Spleen (tissue), 11 donors: Measurements from ENCODE around the gene SETD1A. TPM values are rescaled to one million over a fixed set of nuclear protein-coding genes. Genes with fewer than 3 reads are reported as not detected.

ENCODE experiments used
- DNase-seq: peaks from one replicate; pipeline ENCODE4 v3.0.0-alpha.2; 2020
- H3K27ac ChIP-seq, 8 donors: fragments of 200-600 bp; sonication (generic) in 7 of 8; 1 replicate in 4 of 8; 2 replicates in 4 of 8; pipeline versions ENCODE4 v1.5.0 to v1.8.0; 2016 to 2021; ENCODE audit warnings: inconsistent platforms in 4 of 8, mild to moderate bottlenecking in 4 of 8, moderate library complexity in 1 of 8
- H3K27me3 ChIP-seq, 7 donors: fragments of 200-600 bp; sonication (generic) in 6 of 7; replicated peaks in 1 of 7; 1 replicate in 4 of 7; 2 replicates in 3 of 7; pipeline versions ENCODE4 v1.5.0 to v1.8.0; 2016 to 2021; ENCODE audit warnings: inconsistent platforms in 3 of 7, mild to moderate bottlenecking in 1 of 7
- H3K36me3 ChIP-seq, 6 donors: fragments of 200-600 bp; sonication (generic) in 5 of 6; 1 replicate in 4 of 6; 2 replicates in 2 of 6; pipeline versions ENCODE4 v1.5.0 to v1.8.0; 2016 to 2021; ENCODE audit warnings: inconsistent platforms in 2 of 6
- H3K4me1 ChIP-seq, 6 donors: fragments of 200-600 bp; sonication (generic) in 5 of 6; 1 replicate in 3 of 6; 2 replicates in 3 of 6; pipeline versions ENCODE4 v1.5.0 to v1.8.0; 2016 to 2021; ENCODE audit warnings: inconsistent platforms in 3 of 6
- H3K4me3 ChIP-seq, 8 donors: fragments of 200-600 bp; sonication (generic) in 7 of 8; 1 replicate in 4 of 8; 2 replicates in 4 of 8; pipeline versions ENCODE4 v1.5.0 to v1.8.0; 2016 to 2021; ENCODE audit warnings: inconsistent platforms in 4 of 8, mild to moderate bottlenecking in 4 of 8, moderate library complexity in 2 of 8
- H3K9me3 ChIP-seq, 8 donors: fragments of 200-600 bp; sonication (generic) in 7 of 8; 1 replicate in 4 of 8; 2 replicates in 4 of 8; pipeline versions ENCODE4 v1.5.0 to v1.8.0; 2016 to 2021; ENCODE audit warnings: inconsistent platforms in 4 of 8
- POLR2A ChIP-seq, 3 donors: fragments of 450-650 bp; IDR thresholded peaks; one replicate each; pipeline ENCODE4 v1.5.1; 2017; ENCODE audit warnings: antibody characterized with exemption in 3 of 3, mild to moderate bottlenecking in 1 of 3
- POLR2AphosphoS5 ChIP-seq, 3 donors: sonication (generic); formaldehyde crosslinking; IDR thresholded peaks; one replicate each; pipeline ENCODE4 v1.5.1; 2017; ENCODE audit warnings: antibody characterized with exemption in 3 of 3
- WGBS, 5 donors: extraction: QIAGEN DNeasy Blood & Tissue Kit in 3 of 5; methylation state at CpG; one replicate each; pipeline versions ENCODE4 v1.1.5 to v1.1.7; 2013 to 2018; 5-methylcytosine and 5-hydroxymethylcytosine counted together
- intact Hi-C: fragments of 100-400 bp; cut with DNase I; formaldehyde crosslinking; loops from one replicate; pipeline ENCODE4 v1.15.0; 2023; ENCODE audit warnings: low total_unique reads
- polyA plus RNA-seq, 3 donors: library from polyadenylated mRNA; stranded (reverse); fragments of 200-250 nt; gene quantifications; one replicate each; pipeline ENCODE4 v1.2.1, GENCODE V29; 2013
- total RNA-seq, 7 donors: library from RNA; depleted of rRNA in 3 of 7; stranded (reverse); fragments of >200 nt in 3 of 7; fragmentation: NEBNext Ultra II Directional in 4 of 7; extraction: Animal tissue kit (Norgen Biotek cat#: 25700) in 4 of 7; gene quantifications; one replicate each; pipeline versions ENCODE4 v1.1.0 to v1.2.1, GENCODE V29; 2016 to 2021
- TF ChIP-seq, protein P1 (sequence below), 11 experiments: fragments of 200-600 bp in 7 of 11; fragments of 450-650 bp in 4 of 11; sonication (generic) in 4 of 11; IDR thresholded peaks in 8 of 11; conservative IDR thresholded peaks in 3 of 11; 1 replicate in 7 of 11; 2 replicates in 4 of 11; pipeline versions ENCODE4 v1.4.0 to v1.8.0; 2016 to 2021; ENCODE audit warnings: antibody characterized with exemption in 11 of 11, inconsistent platforms in 4 of 11, mild to moderate bottlenecking in 1 of 11
- donor health status: healthy with polysubstance abuse.
- donor health status: DM: no; HTN: no; CAD: no; lungs with moderate emphysema.
- donor health status: DM: no; HTN: no; CAD: no.
- donor health status: Bipolar disorder and iron deficiency.
- donor health status: healthy.
- donor health status: DM: no; HTN: no; CAD: no.
- donor health status: DM: yes; HTN: yes; CAD: no.

The SETD1A gene
- total and polyA plus RNA-seq, 10 donors, result 4.8 to 24.9 (median 14.7) TPM

- H3K36me3 ChIP-seq, result peaks cover 0 to 77% (median 4%) of the 10 kb centered on the region in 6 donors
- 86 to 100% (median 89%) methylated on average over 1 to 4 of the region's 4 CpGs for WGBS, 5 donors
- DNase-seq, result no peak
- H3K27me3 ChIP-seq, result no peaks in the 10 kb centered on the region
- intact Hi-C loops, result no loop called here
- peak overlapping the region in 6 of 8 donors; percentile 29 to 75 (median 60) for H3K27ac ChIP-seq
- TF ChIP-seq POLR2A (IDR thresholded peaks at IDR 0.05) (no peak), POLR2AphosphoS5 (IDR thresholded peaks at IDR 0.05) (no peak)
- TF ChIP-seq, protein P1, sequence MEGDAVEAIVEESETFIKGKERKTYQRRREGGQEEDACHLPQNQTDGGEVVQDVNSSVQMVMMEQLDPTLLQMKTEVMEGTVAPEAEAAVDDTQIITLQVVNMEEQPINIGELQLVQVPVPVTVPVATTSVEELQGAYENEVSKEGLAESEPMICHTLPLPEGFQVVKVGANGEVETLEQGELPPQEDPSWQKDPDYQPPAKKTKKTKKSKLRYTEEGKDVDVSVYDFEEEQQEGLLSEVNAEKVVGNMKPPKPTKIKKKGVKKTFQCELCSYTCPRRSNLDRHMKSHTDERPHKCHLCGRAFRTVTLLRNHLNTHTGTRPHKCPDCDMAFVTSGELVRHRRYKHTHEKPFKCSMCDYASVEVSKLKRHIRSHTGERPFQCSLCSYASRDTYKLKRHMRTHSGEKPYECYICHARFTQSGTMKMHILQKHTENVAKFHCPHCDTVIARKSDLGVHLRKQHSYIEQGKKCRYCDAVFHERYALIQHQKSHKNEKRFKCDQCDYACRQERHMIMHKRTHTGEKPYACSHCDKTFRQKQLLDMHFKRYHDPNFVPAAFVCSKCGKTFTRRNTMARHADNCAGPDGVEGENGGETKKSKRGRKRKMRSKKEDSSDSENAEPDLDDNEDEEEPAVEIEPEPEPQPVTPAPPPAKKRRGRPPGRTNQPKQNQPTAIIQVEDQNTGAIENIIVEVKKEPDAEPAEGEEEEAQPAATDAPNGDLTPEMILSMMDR (IDR thresholded peaks at IDR 0.05 in 8 of 11, conservative IDR thresholded peaks at IDR 0.05 in 3 of 11), result no peak
- H3K4me1 ChIP-seq, result peaks cover 5 to 29% (median 18%) of the 10 kb centered on the region in 6 donors
- no peaks in the 10 kb centered on the region for H3K9me3 ChIP-seq
- peak overlapping the region in 2 of 8 donors; percentile 13 to 39 for H3K4me3 ChIP-seq
Measured at GRCh38 chr16:30942426-30942806, 15.1 kb upstream of the SETD1A start.

DNA sequence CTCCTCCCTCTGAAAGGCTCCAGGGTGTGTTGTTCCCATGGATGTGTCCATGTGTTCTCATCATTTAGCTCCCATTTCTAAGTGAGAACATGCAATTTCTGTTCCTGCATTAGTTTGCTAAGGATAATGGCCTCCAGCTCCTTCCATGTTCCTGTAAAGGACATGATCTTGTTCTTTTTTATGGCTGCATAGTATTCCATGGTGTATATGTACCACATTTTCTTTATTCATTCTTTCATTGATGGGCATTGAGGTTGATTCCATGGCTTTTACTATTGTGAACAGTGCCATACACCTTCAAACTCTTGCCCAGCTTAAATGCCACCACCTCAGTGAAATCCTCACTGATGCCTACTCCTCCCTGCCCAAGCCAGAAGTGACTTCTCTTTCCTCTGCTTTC lies 13.2 kb upstream of the SETD1A start:
- no peak for TF ChIP-seq POLR2AphosphoS5 (IDR thresholded peaks at IDR 0.05)
- TF ChIP-seq, protein P1 (IDR thresholded peaks at IDR 0.05 in 8 of 11, conservative IDR thresholded peaks at IDR 0.05 in 3 of 11), result no peak
- TF ChIP-seq POLR2A (IDR thresholded peaks at IDR 0.05), result no peak

DNA sequence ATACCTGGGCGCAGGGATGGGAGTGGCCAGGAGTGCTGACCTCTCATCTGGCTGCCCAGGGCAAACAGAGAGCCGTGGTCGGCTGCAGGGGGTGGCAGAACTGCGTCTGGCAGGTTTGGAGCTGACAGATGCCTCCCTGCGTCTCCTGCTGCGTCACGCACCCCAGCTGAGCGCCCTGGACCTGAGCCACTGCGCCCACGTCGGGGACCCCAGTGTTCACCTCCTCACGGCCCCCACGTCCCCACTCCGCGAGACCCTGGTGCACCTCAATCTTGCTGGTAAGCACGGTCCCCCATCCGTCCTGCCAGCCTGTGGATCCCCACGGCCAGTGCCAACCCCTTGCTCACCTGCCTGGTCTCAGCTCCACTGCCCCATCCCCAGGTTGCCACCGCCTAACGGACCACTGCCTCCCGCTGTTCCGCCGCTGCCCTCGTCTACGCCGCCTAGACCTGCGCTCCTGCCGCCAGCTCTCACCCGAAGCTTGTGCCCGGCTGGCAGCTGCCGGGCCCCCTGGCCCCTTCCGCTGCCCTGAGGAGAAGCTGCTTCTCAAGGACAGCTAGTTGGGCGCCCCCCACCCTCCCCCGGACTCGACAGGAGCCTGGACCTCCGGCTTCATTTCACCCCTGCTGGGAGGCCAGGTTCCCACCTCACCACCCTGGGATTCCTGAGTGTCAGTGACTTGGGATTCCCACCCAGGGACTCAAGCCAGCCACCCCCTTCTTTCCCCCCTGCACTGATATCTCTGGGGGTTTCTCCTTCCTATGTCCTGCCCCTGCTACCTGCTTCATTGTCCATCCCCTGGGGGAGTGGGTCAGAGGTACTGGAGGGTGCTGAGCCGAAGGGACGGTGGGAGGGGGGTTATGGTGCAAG lies 10.6 kb upstream of the SETD1A start:
- H3K9me3 ChIP-seq, result no peaks in the 10 kb centered on the region
- intact Hi-C loops, result no loop called here
- H3K27ac ChIP-seq, result peak overlapping the region in 1 of 8 donors; percentile 99
- TF ChIP-seq, protein P1 (IDR thresholded peaks at IDR 0.05 in 8 of 11, conservative IDR thresholded peaks at IDR 0.05 in 3 of 11), result no peak
- peak in 2 of 3 donors; percentile 10 to 29 for TF ChIP-seq POLR2AphosphoS5 (IDR thresholded peaks at IDR 0.05)
- peaks cover 0 to 57% (median 0%) of the 10 kb centered on the region in 6 donors for H3K36me3 ChIP-seq
- H3K4me1 ChIP-seq, result peaks cover 15 to 52% (median 38%) of the 10 kb centered on the region in 6 donors
- no peak overlapping the region for H3K4me3 ChIP-seq
- 92 to 96% (median 93%) methylated on average over 37 to 38 of the region's 38 CpGs for WGBS, 5 donors
- no peaks in the 10 kb centered on the region for H3K27me3 ChIP-seq
- DNase-seq, result no peak

More for the DNA sequence above, 13.2 kb upstream of the SETD1A start:
- Histone ChIP-seq H3K9me3 (no peaks in the 10 kb centered on the region), H3K27me3 (no peaks in the 10 kb centered on the region), H3K27ac (no peak overlapping the region), H3K4me3 (no peak overlapping the region), H3K36me3 (peaks cover 0 to 67% (median 4%) of the 10 kb centered on the region in 6 donors), H3K4me1 (peaks cover 5 to 35% (median 23%) of the 10 kb centered on the region in 6 donors)
- DNase-seq, result no peak
- intact Hi-C loops, result no loop called here

DNA sequence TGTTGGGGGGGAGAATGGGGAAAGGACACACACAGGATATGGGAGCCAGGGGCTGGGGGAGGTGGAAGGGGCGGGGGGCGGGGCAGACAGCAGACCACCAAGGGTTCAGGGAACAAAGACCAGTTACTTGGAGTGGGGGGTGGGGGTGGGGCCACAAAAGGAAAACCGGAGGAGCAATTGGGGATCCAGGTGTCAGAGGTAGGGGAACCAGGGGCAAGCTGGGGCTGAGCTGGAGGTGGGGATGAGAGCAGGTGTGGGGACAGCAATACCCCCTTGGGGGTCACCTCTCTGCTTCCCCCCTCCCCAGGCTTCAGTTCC lies 10.1 kb upstream of the SETD1A start:
- peak overlapping the region in 7 of 8 donors; percentile 48 to 99 (median 95) for H3K27ac ChIP-seq
- H3K4me1 ChIP-seq, result peaks cover 11 to 52% (median 32%) of the 10 kb centered on the region in 6 donors
- no peaks in the 10 kb centered on the region for H3K27me3 ChIP-seq
- H3K36me3 ChIP-seq, result peaks cover 0 to 53% (median 0%) of the 10 kb centered on the region in 6 donors
- H3K9me3 ChIP-seq, result no peaks in the 10 kb centered on the region
- intact Hi-C loops, result no loop called here
- no peak for DNase-seq
- no peak overlapping the region for H3K4me3 ChIP-seq
- TF ChIP-seq POLR2A (IDR thresholded peaks at IDR 0.05) (no peak), POLR2AphosphoS5 (IDR thresholded peaks at IDR 0.05) (no peak)
- TF ChIP-seq, protein P1 (IDR thresholded peaks at IDR 0.05 in 8 of 11, conservative IDR thresholded peaks at IDR 0.05 in 3 of 11), result no peak
- 81 to 91% (median 86%) methylated on average over 3 of the region's 3 CpGs for WGBS, 5 donors
